Mucosa of stomach (tissue), 1 donor: ENCODE measurements around the gene USP35.
"Not testable (repeated sequence)": the region's sequence is repeated elsewhere in the genome, so short reads cannot be mapped to it uniquely, and the experiment has no call there.

ENCODE experiments used
- H3K27me3 ChIP-seq: one replicate; pipeline ENCODE4 v1.7.0; 2013; ENCODE audit warnings: mild to moderate bottlenecking, low read length; ENCODE audit not compliant: control insufficient read depth, insufficient read depth
- H3K36me3 ChIP-seq: one replicate; pipeline ENCODE4 v1.7.0; 2013; ENCODE audit warnings: low read length; ENCODE audit not compliant: control insufficient read depth, insufficient read depth
- H3K4me1 ChIP-seq: one replicate; pipeline ENCODE4 v1.7.0; 2013; ENCODE audit warnings: mild to moderate bottlenecking, low read length; ENCODE audit not compliant: control insufficient read depth, insufficient read depth
- H3K4me3 ChIP-seq: one replicate; pipeline ENCODE4 v1.7.0; 2013; ENCODE audit warnings: low read length
- H3K9ac ChIP-seq: one replicate; pipeline ENCODE4 v1.7.0; 2013; ENCODE audit warnings: mild to moderate bottlenecking, low read length, moderate library complexity
- H3K9me3 ChIP-seq: one replicate; pipeline ENCODE4 v1.7.0; 2013; ENCODE audit warnings: mild to moderate bottlenecking, low read length, moderate library complexity; ENCODE audit not compliant: control insufficient read depth
- donor health status: Pancreatic carcinoma.

Gene USP35

DNA sequence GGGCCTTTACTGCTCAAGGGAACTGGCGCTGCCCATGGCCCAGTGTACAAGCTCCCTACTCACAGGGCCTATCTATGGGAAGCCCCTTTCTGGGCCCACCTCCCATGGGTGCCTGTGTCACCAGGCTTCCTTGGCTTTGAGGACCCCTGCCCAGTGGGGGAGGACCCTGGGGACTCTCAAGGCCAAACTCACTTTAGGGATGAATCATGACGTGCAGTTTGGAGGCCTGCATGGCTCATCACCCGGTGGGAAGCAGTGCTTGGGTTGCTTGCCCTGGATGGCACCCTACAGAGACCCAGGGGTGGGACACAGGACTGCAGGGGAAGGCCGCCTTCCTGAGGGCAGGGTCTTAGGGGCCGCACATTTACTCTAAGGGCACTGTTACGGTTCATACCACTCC lies 16.8 kb upstream of the USP35 start:
- Histone ChIP-seq H3K36me3 (peaks cover 7% of the 10 kb centered on the region), H3K4me3 (no peak overlapping the region), H3K9ac (no peak overlapping the region), H3K27me3 (no peaks in the 10 kb centered on the region), H3K9me3 (no peaks in the 10 kb centered on the region), H3K4me1 (peaks cover 12% of the 10 kb centered on the region)

DNA sequence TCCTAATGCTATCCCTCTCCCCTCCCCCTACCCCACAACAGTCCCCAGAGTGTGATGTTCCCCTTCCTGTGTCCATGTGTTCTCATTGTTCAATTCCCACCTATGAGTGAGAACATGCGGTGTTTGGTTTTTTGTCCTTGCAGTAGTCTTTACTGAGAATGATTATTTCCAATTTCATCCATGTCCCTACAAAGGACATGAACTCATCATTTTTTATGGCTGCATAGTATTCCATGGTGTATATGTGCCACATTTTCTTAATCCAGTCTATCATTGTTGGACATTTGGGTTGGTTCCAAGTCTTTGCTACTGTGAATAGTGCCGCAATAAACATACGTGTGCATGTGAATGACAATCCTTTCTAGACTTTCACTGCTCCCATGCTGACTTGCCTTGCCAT lies 12.9 kb upstream of the USP35 start:
- not testable (repeated sequence) for H3K9ac ChIP-seq, H3K27me3 ChIP-seq, H3K4me3 ChIP-seq, H3K36me3 ChIP-seq, H3K4me1 ChIP-seq, H3K9me3 ChIP-seq

DNA sequence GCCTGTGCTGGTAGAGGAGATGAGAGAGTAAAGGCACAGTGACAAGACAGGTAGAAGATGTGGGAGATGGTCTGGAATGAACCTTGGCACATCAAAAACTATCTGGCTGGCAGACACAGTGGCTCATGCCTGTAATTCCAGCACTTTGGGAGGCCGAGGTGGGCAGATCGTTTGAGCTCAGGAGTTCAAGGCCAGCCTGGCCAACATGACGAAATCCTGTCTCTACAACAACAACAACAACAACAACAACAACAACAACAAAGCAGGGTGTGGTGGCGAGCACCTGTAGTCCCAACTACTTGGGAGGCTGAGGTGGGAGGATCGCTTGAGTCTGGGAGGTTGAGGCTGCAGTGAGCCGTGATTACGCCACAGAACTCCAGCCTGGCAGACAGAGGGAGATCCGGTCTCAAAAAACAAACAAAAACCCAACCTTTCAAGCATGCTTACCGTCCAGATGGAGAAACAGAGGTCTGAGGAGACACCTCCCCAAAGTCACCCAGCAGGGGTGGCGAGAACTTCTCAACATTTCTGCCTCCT lies 12.0 kb upstream of the USP35 start:
- Histone ChIP-seq H3K36me3 (peaks cover 7% of the 10 kb centered on the region), H3K4me3 (no peak overlapping the region), H3K9me3 (no peaks in the 10 kb centered on the region), H3K9ac (no peak overlapping the region), H3K4me1 (no peaks in the 10 kb centered on the region), H3K27me3 (no peaks in the 10 kb centered on the region)

DNA sequence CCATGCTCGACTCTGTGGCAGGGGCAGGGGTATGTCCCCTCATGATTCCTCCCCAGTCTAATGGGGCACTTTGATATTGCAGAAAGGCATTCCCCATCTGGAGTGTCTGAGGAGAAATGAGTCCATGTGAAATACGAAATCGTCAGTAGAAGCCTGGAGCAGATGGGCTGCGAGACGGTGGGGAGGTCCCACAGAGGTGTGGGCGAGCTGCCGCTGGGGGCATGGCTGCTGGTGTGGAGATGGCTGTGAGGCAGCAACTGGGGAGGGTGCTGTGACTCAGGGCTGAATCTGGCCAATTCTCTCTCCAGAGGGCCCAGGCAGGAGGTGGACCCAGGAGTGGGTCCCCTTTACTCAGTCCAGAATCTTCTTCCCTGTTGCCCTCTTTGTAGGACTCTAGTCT lies 11.5 kb upstream of the USP35 start:
- no peak overlapping the region for H3K4me3 ChIP-seq
- no peaks in the 10 kb centered on the region for H3K4me1 ChIP-seq
- peaks cover 7% of the 10 kb centered on the region for H3K36me3 ChIP-seq
- H3K9me3 ChIP-seq: no peaks in the 10 kb centered on the region
- H3K9ac ChIP-seq: no peak overlapping the region
- H3K27me3 ChIP-seq: no peaks in the 10 kb centered on the region

DNA sequence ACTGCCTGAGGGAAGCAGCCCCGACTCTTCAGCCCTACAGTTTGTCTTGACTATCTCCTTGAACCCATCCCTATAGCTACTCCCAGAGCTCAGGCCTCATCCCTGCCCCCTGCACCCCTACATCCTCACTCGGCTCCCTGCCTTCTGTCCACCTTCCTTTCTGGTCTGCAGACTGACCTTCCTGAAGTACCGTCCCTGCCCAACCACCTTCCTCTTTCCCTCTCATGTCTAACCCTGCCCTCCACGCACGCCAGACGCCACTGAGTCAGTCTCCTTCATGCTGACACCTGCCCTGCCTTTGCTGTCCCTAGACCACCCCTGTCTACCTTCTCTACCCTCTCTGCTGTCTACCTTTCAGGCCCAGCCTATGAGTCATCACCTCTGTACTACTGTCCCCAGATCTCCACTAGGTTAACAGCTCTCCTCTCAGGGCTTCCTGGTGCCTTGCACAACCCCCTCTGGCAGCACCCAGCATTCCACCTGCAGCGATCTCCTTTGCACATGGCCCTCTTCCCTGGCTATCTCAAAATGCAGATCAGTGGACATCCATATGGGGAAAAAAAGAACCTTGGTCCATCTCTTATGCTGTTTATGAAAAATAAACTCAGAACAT lies 9.2 kb upstream of the USP35 start:
- Histone ChIP-seq H3K27me3 (no peaks in the 10 kb centered on the region), H3K36me3 (no peaks in the 10 kb centered on the region), H3K9ac (no peak overlapping the region), H3K9me3 (no peaks in the 10 kb centered on the region), H3K4me3 (no peak overlapping the region), H3K4me1 (no peaks in the 10 kb centered on the region)

DNA sequence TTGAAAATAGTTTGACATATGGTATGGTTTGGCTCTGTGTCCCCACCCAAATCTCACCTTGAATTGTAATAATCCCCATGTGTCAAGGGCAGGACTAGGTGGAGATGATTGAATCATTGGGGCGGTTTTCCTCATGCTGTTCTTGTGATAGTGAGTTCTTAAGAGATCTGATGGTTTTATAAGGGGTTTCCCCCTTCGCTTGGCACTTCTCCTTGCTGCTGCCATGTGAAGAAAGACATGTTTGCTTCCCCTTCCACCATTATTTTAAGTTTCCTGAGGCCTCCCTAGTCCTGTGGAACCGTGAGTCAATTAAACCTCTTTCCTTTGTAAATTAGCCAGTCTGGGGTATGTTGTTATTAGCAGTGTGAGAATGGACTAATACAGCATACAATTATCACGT lies 8.0 kb upstream of the USP35 start:
- Histone ChIP-seq H3K27me3 (no peaks in the 10 kb centered on the region), H3K9ac (no peak overlapping the region), H3K4me1 (no peaks in the 10 kb centered on the region), H3K9me3 (no peaks in the 10 kb centered on the region), H3K36me3 (no peaks in the 10 kb centered on the region), H3K4me3 (no peak overlapping the region)

DNA sequence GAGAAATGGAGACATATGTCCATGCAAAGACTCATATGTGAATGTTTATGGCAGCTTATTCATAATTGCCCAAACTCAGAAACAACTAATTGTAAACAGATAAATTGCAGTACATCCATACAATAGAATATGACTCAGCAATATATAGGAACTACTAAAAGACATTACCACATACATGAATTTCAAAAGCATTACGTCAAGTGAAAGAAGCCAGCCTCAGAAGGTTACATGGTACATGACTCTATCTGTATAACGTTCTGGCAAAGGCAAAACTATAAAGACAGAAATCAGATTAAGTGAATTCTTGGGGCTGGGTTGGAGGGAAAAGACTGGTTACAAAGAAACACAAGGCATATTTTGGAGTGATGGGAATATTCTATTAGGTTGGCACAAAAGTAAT lies 7.5 kb upstream of the USP35 start:
- no peak overlapping the region for H3K9ac ChIP-seq
- H3K4me3 ChIP-seq: no peak overlapping the region
- H3K9me3 ChIP-seq: no peaks in the 10 kb centered on the region
- no peaks in the 10 kb centered on the region for H3K27me3 ChIP-seq
- H3K36me3 ChIP-seq: no peaks in the 10 kb centered on the region
- peaks cover under 1% of the 10 kb centered on the region for H3K4me1 ChIP-seq

DNA sequence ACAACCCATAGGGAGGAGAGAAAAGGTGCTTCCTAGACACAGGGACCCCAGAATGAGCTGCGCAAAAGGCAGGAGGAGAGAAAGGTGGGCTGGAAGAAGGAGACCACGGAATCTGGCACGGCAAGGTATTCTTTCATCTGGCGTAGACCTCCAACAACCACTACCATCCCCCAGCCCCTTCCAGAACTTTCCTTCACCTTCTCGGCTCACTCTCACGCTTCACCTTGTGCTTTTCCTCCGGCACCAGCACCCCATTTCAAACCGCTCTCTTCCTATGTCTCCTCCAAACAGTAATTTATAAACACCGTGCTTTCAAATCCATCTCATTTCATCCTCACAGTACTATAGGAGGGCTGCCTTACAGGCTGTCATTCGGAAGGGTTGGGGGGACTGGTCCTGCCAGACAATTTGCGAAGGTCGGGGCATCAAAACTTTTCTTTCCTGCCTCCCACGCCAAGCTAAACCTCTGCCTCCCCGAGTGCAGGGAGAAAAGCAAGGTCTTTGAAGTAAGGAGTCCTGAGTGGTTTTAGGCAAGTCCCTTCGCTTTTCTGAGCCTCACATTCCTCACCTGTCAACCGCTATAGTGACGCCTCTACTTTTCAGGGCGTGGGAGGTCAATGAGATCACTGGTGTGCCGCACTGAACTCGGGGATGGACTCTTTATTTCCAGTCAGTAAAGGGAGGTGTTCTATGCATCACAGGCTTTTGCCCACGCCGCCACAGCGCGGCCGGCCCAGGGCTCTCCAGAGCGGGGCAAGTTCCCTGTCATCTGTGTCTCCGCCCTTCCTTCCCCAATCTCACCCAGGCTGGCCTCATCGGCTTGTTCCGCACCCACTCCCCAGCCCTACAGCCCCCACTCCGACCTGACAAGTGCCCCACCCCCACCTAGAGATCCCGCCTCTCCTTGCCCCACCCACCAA lies 1.1 kb upstream of the USP35 start:
- peak overlapping the region; percentile 92 for H3K4me3 ChIP-seq
- H3K4me1 ChIP-seq: peaks cover 24% of the 10 kb centered on the region
- no peaks in the 10 kb centered on the region for H3K36me3 ChIP-seq
- no peaks in the 10 kb centered on the region for H3K9me3 ChIP-seq
- no peaks in the 10 kb centered on the region for H3K27me3 ChIP-seq
- peak overlapping the region; percentile 58 for H3K9ac ChIP-seq

DNA sequence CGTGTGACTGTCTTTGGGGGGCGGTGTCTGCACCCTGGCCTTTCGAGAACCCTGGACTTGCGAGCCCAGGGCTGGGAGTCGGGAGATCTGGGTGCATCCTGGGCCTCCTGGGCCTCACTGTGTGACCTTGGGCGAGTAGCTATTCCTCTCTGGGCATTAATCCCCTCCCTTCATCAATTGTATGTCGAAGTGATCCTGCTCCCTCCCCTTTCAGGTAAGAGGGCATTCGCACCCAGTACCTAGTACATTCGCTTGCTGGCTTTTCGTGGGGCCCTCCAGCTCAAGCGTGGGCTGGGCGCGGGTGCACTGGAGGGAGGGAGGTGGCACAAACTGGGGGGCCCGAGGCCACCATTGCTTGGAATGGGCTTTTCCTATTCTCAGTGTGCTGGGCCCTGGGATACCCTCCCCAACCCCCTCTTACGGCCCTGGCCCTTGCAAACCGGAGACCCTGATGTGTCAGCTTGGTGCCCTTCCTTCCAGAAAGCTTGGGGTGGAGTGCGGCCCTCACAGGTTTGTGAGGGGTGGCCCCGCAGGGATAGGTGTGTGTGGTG lies 530 bp downstream of the USP35 start:
- Histone ChIP-seq H3K9me3 (no peaks in the 10 kb centered on the region), H3K9ac (peak overlapping the region; percentile 74), H3K4me1 (peaks cover 24% of the 10 kb centered on the region), H3K36me3 (no peaks in the 10 kb centered on the region), H3K27me3 (no peaks in the 10 kb centered on the region), H3K4me3 (peak overlapping the region; percentile 92)

DNA sequence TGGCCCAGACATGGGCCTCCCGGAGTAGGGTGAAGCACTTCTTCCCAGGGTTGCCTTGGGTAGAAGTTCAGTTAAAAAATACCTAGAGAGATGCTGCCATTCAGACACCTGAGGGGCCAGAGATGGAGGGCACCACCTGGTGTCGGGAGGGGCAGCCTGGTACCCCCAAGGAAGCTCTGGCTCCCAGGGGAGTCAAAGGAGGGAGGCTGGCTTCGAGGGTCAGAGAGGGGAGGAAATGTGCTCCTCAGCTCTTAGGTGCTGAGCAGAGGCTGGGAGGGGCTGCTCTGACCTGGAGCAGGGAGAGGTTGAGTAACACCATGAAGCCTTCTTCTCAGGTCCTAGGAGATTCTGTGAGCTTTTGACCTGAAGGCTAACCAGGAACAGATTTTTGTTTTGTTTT lies 1.1 kb downstream of the USP35 start:
- Histone ChIP-seq H3K9ac (peak overlapping the region; percentile 74), H3K36me3 (no peaks in the 10 kb centered on the region), H3K9me3 (no peaks in the 10 kb centered on the region), H3K4me3 (no peak overlapping the region), H3K27me3 (no peaks in the 10 kb centered on the region), H3K4me1 (peaks cover 24% of the 10 kb centered on the region)

DNA sequence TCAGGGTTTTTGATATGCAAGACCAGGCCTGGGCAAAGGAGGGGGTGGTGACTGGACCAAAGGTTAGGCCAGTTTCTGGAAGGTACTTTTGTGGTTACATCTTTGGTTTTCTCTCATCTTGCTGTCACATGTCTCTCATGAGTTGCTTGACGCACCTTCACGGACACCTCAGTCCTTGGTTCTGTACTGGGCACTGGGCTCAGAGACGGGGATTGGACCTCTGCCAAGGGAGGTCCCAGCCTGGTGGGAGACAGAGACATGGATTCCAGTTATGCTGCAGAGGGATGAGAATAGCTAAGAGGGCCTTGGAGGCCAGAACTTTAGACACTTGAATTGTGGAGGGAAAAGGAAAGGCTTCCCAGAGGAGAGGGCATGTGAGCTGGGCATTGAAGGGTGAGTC lies 1.7 kb downstream of the USP35 start:
- peaks cover 24% of the 10 kb centered on the region for H3K4me1 ChIP-seq

DNA sequence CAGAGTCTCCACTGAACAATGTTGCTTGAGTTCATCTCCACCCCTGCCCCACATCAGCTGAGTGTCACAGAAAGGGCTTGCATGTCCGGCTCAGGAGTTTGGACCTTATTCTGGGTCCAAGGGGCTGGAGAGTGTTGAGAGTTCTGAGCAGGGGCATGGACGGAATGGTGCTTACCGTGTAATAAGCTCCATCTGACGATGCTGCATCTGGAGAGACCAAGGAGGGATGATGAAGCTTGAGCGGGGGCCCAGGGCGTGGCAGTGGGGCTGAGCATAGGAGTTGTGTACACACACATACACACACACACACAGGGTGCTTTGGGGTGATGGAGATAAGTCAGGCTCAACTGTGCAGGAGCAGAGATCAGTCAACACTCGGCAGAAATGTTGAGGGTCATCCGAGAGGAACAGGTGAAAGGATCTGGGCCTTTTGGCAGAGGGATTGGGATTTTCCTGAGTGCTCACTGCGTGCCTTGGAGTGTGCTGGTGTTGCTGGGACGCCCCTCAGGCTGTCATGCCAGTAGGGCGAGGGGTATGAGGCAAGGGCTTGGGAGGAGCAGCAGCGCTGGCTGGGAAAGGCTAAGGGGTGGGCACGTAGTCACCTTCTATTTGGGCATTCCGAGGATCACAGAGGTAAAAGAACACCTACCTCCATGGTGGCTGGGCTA lies 2.3 kb downstream of the USP35 start:
- Histone ChIP-seq H3K9ac (no peak overlapping the region), H3K9me3 (no peaks in the 10 kb centered on the region), H3K4me3 (no peak overlapping the region), H3K4me1 (peaks cover 24% of the 10 kb centered on the region), H3K27me3 (no peaks in the 10 kb centered on the region), H3K36me3 (no peaks in the 10 kb centered on the region)

More for the DNA sequence above, 1.7 kb downstream of the USP35 start:
- Histone ChIP-seq H3K9me3 (no peaks in the 10 kb centered on the region), H3K27me3 (no peaks in the 10 kb centered on the region), H3K4me3 (no peak overlapping the region), H3K9ac (no peak overlapping the region), H3K36me3 (no peaks in the 10 kb centered on the region)
